Measurements from ENCODE around the gene SH3RF2. TPM values are rescaled to one million over a fixed set of nuclear protein-coding genes. Genes with fewer than 3 reads are reported as not detected.

Gene SH3RF2
- total RNA-seq, 1 donor from 2014 or later: 0.38 TPM

- H3K4me3 Mint-ChIP-seq (ENCODE audit: unreplicated experiment): no peak overlapping the region
- H3K27me3 Mint-ChIP-seq (ENCODE audit: unreplicated experiment): no peaks in the 10 kb centered on the region
- no peaks in the 10 kb centered on the region for H3K36me3 Mint-ChIP-seq (ENCODE audit: unreplicated experiment)
- DNase-seq (ENCODE audit: extremely low spot score, unreplicated experiment): no peak
- peaks cover 30% of the 10 kb centered on the region for H3K4me1 Mint-ChIP-seq (ENCODE audit: unreplicated experiment)
- no peaks in the 10 kb centered on the region for H3K9me3 Mint-ChIP-seq (ENCODE audit: unreplicated experiment)
- no peak overlapping the region for H3K27ac Mint-ChIP-seq (ENCODE audit: unreplicated experiment)
- TF ChIP-seq CTCF (IDR thresholded peaks at IDR 0.05): no peak
Measured at GRCh38 chr5:145979270-145980223, 43.2 kb downstream of the SH3RF2 start.

DNA sequence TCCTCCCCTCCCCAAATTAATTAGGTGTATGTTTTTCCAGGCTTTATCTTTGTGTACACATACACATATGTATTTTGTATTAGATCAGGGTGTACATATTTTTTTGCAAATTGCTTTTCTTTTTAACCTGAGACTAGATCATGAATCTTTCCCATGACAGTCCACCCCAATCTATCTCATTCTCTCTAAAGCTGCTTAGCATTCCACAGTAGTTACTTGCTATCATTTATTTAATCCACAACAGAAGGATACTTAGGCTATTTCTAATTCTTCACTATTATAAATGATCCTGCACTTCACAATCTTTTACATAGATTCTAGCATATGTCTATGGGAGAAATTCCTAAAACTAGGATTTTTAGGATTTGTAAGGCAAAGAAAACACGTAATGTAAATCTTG, 43.9 kb downstream of the SH3RF2 start:
- Mint-ChIP-seq H3K27me3 (ENCODE audit: unreplicated experiment) (no peaks in the 10 kb centered on the region), H3K27ac (ENCODE audit: unreplicated experiment) (no peak overlapping the region), H3K36me3 (ENCODE audit: unreplicated experiment) (no peaks in the 10 kb centered on the region), H3K4me3 (ENCODE audit: unreplicated experiment) (no peak overlapping the region), H3K9me3 (ENCODE audit: unreplicated experiment) (no peaks in the 10 kb centered on the region), H3K4me1 (ENCODE audit: unreplicated experiment) (peaks cover 26% of the 10 kb centered on the region)
- DNase-seq (ENCODE audit: extremely low spot score, unreplicated experiment): no peak
- no peak for TF ChIP-seq CTCF (IDR thresholded peaks at IDR 0.05)

DNA sequence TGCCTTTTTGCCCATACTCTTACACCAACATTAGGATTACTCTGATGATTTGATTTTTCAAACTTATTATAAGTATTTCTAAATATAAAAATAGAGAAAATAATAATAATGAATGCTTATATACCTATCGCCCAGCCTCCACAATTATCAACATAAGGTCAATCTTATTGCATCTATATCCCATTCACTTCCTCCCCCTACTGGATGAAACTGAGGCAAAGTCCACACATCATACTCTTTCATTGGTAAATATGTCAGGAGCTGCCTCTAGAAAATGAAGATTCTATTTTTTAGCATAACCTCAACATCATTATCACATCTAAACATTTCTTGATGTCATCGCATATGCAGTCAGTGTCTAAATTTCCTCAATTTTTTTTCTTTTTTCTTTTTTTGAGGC, 44.3 kb downstream of the SH3RF2 start:
- no peak for DNase-seq (ENCODE audit: extremely low spot score, unreplicated experiment)
- H3K9me3 Mint-ChIP-seq (ENCODE audit: unreplicated experiment): no peaks in the 10 kb centered on the region
- peaks cover 22% of the 10 kb centered on the region for H3K4me1 Mint-ChIP-seq (ENCODE audit: unreplicated experiment)
- TF ChIP-seq CTCF (IDR thresholded peaks at IDR 0.05): peak; percentile 17
- H3K27me3 Mint-ChIP-seq (ENCODE audit: unreplicated experiment): no peaks in the 10 kb centered on the region
- H3K4me3 Mint-ChIP-seq (ENCODE audit: unreplicated experiment): no peak overlapping the region
- no peaks in the 10 kb centered on the region for H3K36me3 Mint-ChIP-seq (ENCODE audit: unreplicated experiment)
- no peak overlapping the region for H3K27ac Mint-ChIP-seq (ENCODE audit: unreplicated experiment)

GRCh38 chr5:145981589-145982571, 45.5 kb downstream of the SH3RF2 start:
- DNase-seq (ENCODE audit: extremely low spot score, unreplicated experiment): no peak
- Mint-ChIP-seq H3K27ac (ENCODE audit: unreplicated experiment) (no peak overlapping the region), H3K27me3 (ENCODE audit: unreplicated experiment) (no peaks in the 10 kb centered on the region), H3K4me3 (ENCODE audit: unreplicated experiment) (no peak overlapping the region), H3K36me3 (ENCODE audit: unreplicated experiment) (no peaks in the 10 kb centered on the region), H3K9me3 (ENCODE audit: unreplicated experiment) (no peaks in the 10 kb centered on the region), H3K4me1 (ENCODE audit: unreplicated experiment) (peaks cover 10% of the 10 kb centered on the region)
- no peak for TF ChIP-seq CTCF (IDR thresholded peaks at IDR 0.05)
